Stimulated activated memory B cell treated with anti-CD40 and anti-IgM and Interleukin-4, amounts not matched to agents 10 μg/mL and 1 μg/mL and 100 μg/mL, for 72 hours (primary cell): ENCODE data around the gene TRPM8.
"Not testable (repeated sequence)": the region's sequence is repeated elsewhere in the genome, so short reads cannot be mapped to it uniquely, and the experiment has no call there.

Source experiments
- ATAC-seq: fragments of 150-1000 bp; cut with Tn5 transposase; 2 replicates; pipeline ENCODE4 v1.10.0; 2021
- H3K27ac Mint-ChIP-seq: one replicate; pipeline ENCODE4 v1.8.0; 2022; ENCODE audit warnings: mild to moderate bottlenecking, mixed read lengths
- H3K27me3 Mint-ChIP-seq: one replicate; pipeline ENCODE4 v1.8.0; 2022; ENCODE audit warnings: mixed read lengths
- H3K36me3 Mint-ChIP-seq: one replicate; pipeline ENCODE4 v1.8.0; 2022; ENCODE audit warnings: mixed read lengths
- H3K4me1 Mint-ChIP-seq: one replicate; pipeline ENCODE4 v1.8.0; 2022; ENCODE audit warnings: mixed read lengths
- H3K4me3 Mint-ChIP-seq: one replicate; pipeline ENCODE4 v1.8.0; 2022; ENCODE audit warnings: mild to moderate bottlenecking, moderate library complexity, mixed read lengths
- H3K9me3 Mint-ChIP-seq: one replicate; pipeline ENCODE4 v1.8.0; 2022; ENCODE audit warnings: mixed read lengths

The TRPM8 gene

GRCh38 chr2:233917116-233917515 lies at the start of gene TRPM8:
TSS of gene TRPM8 (plus strand) at chr2:233917373. CDS start at chr2:233926538, 9,165 bp downstream.
- Mint-ChIP-seq H3K9me3 (no peaks in the 10 kb centered on the region), H3K27ac (no peak within 1 kb of the TSS), H3K4me1 (no peaks in the 10 kb centered on the region), H3K27me3 (peaks cover 54% of the 10 kb centered on the region), H3K36me3 (no peaks in the 10 kb centered on the region), H3K4me3 (no peak within 1 kb of the TSS)
- no peak for ATAC-seq

GRCh38 chr2:233867993-233868532 lies 49.1 kb upstream of the TRPM8 start, which contains the start of gene MSL3B:
TSS of gene MSL3B (minus strand) at chr2:233868386.
- Mint-ChIP-seq H3K4me1 (peaks cover 19% of the 10 kb centered on the region), H3K36me3 (peaks cover 16% of the 10 kb centered on the region), H3K4me3 (peak within 1 kb of the TSS; percentile 92), H3K27me3 (peaks cover 9% of the 10 kb centered on the region), H3K9me3 (peaks cover 7% of the 10 kb centered on the region), H3K27ac (peak within 1 kb of the TSS; percentile 91)
- peak; percentile 74 for ATAC-seq

DNA sequence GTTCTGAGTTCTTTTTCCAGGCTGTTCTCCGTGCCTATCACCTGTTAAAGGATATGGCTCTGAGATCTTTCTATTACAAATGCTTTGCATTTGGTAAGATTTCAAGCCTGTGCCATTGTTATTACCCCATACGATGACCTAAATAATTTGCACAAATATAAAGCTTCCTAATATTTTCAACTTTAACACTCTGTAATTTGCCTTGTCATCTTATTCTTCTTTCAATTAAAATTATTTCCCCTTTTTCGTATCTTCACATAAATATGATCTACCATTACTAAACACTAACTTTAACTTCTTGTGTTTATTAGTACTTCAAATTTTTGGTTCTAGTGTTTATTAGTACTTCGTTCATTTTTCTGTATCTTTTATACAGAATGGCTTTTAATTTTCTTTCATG lies 45.7 kb upstream of the TRPM8 start:
- H3K27ac Mint-ChIP-seq: no peak overlapping the region
- H3K4me3 Mint-ChIP-seq: no peak overlapping the region
- no peak for ATAC-seq
- H3K27me3 Mint-ChIP-seq: peaks cover 20% of the 10 kb centered on the region
- peaks cover 14% of the 10 kb centered on the region for H3K9me3 Mint-ChIP-seq
- peaks cover 16% of the 10 kb centered on the region for H3K36me3 Mint-ChIP-seq
- peaks cover 19% of the 10 kb centered on the region for H3K4me1 Mint-ChIP-seq

DNA sequence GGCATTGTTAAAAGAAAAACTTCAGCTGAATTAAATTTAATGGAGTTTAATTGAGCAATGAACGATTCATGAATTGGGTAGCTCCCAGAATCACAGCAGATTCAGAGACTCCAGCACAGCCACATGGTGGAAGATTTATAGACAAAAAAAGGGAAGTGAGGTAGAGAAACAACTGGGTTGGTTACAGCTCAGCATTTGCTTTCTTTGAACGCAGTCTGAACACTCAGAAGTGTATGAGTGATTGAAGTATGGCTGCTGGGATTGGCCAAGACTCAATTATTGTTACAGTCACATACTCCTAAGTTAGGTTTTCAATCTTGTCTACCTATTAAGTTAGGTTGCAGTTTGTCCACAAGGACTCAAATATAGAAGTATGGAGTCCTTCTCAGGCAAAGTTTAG lies 45.0 kb upstream of the TRPM8 start:
- not testable (repeated sequence) for H3K27ac Mint-ChIP-seq, H3K4me3 Mint-ChIP-seq, ATAC-seq
- Mint-ChIP-seq H3K9me3 (peaks cover 14% of the 10 kb centered on the region), H3K36me3 (peaks cover 13% of the 10 kb centered on the region), H3K27me3 (peaks cover 26% of the 10 kb centered on the region), H3K4me1 (peaks cover 19% of the 10 kb centered on the region)

DNA sequence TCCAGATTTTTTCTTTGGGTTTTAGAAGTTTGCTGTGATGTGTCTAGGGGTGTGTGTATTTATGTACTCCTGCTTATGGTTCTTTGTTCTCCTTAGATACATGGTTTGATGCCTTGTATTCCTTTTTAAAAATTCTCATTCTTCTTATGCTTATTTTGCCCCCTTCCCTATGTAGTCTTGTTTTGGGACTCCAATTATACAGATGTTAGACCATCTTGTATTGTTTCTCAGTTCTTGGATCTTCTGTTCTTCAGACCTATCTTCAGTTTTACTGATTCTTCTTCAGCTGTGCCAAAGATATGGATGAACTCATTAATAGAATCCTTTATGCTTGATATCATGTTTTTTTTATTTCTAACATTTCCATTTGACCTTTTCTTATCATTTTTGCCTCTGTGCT lies 34.8 kb upstream of the TRPM8 start:
- H3K4me1 Mint-ChIP-seq: no peaks in the 10 kb centered on the region
- no peak overlapping the region for H3K4me3 Mint-ChIP-seq
- no peak overlapping the region for H3K27ac Mint-ChIP-seq
- H3K27me3 Mint-ChIP-seq: peaks cover 69% of the 10 kb centered on the region
- no peak for ATAC-seq
- peaks cover 20% of the 10 kb centered on the region for H3K9me3 Mint-ChIP-seq
- peaks cover 5% of the 10 kb centered on the region for H3K36me3 Mint-ChIP-seq

GRCh38 chr2:233892793-233893192 lies 24.4 kb upstream of the TRPM8 start:
- Mint-ChIP-seq H3K36me3 (no peaks in the 10 kb centered on the region), H3K27me3 (peaks cover 49% of the 10 kb centered on the region), H3K27ac (no peak overlapping the region), H3K4me3 (no peak overlapping the region), H3K9me3 (no peaks in the 10 kb centered on the region), H3K4me1 (no peaks in the 10 kb centered on the region)
- ATAC-seq: no peak

- not testable (repeated sequence) for H3K27ac Mint-ChIP-seq, H3K4me1 Mint-ChIP-seq, ATAC-seq, H3K4me3 Mint-ChIP-seq, H3K36me3 Mint-ChIP-seq, H3K9me3 Mint-ChIP-seq
- peaks cover 33% of the 10 kb centered on the region for H3K27me3 Mint-ChIP-seq
These were observed 20.9 kb upstream of the TRPM8 start for GRCh38 chr2:233896253-233896652.

GRCh38 chr2:233901367-233901766 lies 15.8 kb upstream of the TRPM8 start:
- H3K9me3 Mint-ChIP-seq: no peaks in the 10 kb centered on the region
- no peak overlapping the region for H3K27ac Mint-ChIP-seq
- no peak overlapping the region for H3K4me3 Mint-ChIP-seq
- ATAC-seq: no peak
- peaks cover 38% of the 10 kb centered on the region for H3K27me3 Mint-ChIP-seq
- H3K4me1 Mint-ChIP-seq: no peaks in the 10 kb centered on the region
- H3K36me3 Mint-ChIP-seq: no peaks in the 10 kb centered on the region

GRCh38 chr2:233901884-233902283 lies 15.3 kb upstream of the TRPM8 start:
- Mint-ChIP-seq H3K9me3 (no peaks in the 10 kb centered on the region), H3K27me3 (peaks cover 38% of the 10 kb centered on the region), H3K4me1 (no peaks in the 10 kb centered on the region), H3K4me3 (no peak overlapping the region), H3K27ac (no peak overlapping the region), H3K36me3 (no peaks in the 10 kb centered on the region)
- ATAC-seq: no peak

DNA sequence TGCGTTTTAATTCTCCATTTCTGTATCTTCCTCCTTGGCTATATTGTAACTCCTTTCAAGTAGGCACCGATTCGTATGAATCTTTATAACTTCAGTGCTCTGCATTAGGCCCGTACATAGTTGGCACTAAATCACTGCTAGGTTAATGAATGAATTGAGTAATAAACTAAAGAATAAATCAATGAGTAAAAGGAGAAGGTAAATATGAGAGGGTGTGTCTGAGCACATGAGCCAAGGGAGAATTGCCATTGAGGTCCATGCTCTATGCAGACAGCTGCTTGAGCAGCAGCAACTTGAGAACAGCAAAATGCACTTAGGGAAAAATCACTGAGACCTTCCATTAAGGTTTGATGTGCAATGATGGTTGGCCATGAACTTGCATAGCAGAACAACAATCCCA lies 11.2 kb upstream of the TRPM8 start:
- H3K4me1 Mint-ChIP-seq: no peaks in the 10 kb centered on the region
- H3K27ac Mint-ChIP-seq: no peak overlapping the region
- no peak overlapping the region for H3K4me3 Mint-ChIP-seq
- peaks cover 4% of the 10 kb centered on the region for H3K9me3 Mint-ChIP-seq
- no peak for ATAC-seq
- H3K27me3 Mint-ChIP-seq: peaks cover 54% of the 10 kb centered on the region
- H3K36me3 Mint-ChIP-seq: no peaks in the 10 kb centered on the region

DNA sequence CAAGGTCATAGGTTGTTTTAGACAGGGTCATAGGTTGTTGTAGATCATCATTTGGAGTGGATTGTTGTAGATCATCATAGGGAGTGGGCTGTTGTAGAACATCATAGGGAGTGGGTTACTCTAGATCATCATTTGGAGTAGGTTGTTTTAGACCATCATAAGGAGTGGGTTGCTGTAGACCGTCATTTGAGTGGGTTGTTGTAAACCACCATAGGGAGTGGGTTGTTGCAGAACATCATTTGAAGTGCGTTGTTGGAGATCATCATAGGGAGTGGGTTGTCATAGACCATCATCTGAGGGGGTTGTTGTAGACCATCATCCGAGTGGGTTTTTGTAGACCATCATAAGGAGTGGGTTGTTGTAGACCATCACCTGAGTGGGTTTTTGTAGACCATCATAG lies 9.5 kb upstream of the TRPM8 start:
- no peak for ATAC-seq
- no peak overlapping the region for H3K27ac Mint-ChIP-seq
- H3K27me3 Mint-ChIP-seq: peaks cover 58% of the 10 kb centered on the region
- no peaks in the 10 kb centered on the region for H3K4me1 Mint-ChIP-seq
- H3K4me3 Mint-ChIP-seq: no peak overlapping the region
- H3K9me3 Mint-ChIP-seq: peaks cover 4% of the 10 kb centered on the region
- H3K36me3 Mint-ChIP-seq: no peaks in the 10 kb centered on the region

DNA sequence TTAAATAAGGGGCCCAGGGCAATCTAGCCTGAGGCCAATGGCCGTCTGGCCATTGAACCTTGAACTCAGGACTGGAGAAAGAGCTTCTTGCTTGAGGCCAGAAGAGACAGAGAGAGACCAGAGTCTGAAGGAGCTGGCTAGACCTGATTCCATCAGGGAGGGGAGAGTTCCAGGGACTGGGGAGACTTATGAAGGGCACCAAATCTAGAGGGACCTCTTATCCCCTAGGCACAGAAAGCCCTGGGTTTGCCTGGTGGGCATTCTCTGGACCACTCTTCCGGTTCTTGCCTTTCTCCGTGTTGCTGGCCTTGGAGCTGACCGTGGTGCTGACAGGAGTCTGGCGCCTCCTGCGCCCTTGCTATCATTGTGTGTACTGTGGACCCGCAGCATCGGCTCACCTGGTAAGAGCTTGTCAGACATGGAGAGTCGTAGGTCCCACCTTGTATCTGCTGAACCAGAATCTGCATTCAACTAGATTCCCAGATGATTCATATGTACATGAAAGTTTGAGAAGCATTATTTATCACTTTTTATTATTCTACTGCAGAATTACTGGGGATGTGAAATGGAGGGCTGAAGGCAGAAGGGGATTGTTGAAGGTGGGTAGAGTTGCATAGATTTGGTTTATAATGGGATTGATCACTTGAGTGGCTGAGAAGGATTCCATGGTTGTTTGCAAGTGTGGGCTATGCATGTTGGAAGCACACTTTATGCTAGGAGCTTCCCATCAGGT lies 4.3 kb upstream of the TRPM8 start:
- Mint-ChIP-seq H3K4me1 (no peaks in the 10 kb centered on the region), H3K36me3 (no peaks in the 10 kb centered on the region), H3K4me3 (no peak overlapping the region), H3K27me3 (peaks cover 59% of the 10 kb centered on the region), H3K27ac (no peak overlapping the region), H3K9me3 (no peaks in the 10 kb centered on the region)
- no peak for ATAC-seq

GRCh38 chr2:233915128-233915527 lies 2.0 kb upstream of the TRPM8 start:
- Mint-ChIP-seq H3K36me3 (no peaks in the 10 kb centered on the region), H3K4me3 (no peak overlapping the region), H3K4me1 (no peaks in the 10 kb centered on the region), H3K9me3 (no peaks in the 10 kb centered on the region), H3K27ac (no peak overlapping the region), H3K27me3 (peaks cover 62% of the 10 kb centered on the region)
- ATAC-seq: no peak

DNA sequence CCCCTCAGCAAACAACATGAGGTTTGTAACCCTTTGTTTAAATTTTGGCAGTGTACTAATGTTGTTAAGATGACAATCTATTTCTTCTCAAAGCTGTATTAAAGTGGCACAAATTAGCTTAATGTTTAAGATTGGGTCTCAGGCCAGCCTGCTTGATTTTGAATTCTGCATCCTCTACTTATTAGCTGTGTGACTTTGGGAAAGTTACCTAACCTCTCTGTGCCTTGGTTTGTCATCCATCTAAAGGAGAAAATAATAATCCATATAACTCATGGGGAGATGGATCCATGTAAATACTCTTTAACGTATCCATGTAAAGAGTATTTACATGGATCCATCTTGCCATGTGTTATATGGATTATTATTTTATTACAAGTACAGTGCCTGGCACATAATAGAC lies 2.1 kb downstream of the TRPM8 start:
- Mint-ChIP-seq H3K36me3 (no peaks in the 10 kb centered on the region), H3K4me1 (no peaks in the 10 kb centered on the region), H3K27ac (no peak overlapping the region), H3K4me3 (no peak overlapping the region), H3K9me3 (no peaks in the 10 kb centered on the region), H3K27me3 (peaks cover 51% of the 10 kb centered on the region)
- no peak for ATAC-seq

DNA sequence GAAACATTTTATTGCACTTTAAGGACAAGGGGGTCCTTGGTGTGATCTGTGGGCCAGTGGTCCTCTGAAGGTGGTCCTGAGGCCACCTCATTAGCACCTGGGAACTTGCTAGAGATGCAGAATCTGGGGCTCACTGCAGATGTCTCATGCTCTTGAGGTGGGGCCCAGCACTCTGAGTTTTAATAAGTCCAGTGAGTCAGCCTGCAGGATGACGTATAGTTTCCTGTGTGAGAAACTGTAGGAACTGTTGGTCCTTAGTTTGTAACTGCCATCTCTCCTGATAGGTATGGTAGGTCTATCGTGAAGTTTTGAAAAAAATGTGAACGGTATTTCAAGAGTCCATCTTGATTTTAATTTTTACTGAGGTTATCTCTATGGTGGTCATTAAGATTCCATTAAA lies 2.8 kb downstream of the TRPM8 start:
- Mint-ChIP-seq H3K4me3 (no peak overlapping the region), H3K36me3 (no peaks in the 10 kb centered on the region), H3K4me1 (no peaks in the 10 kb centered on the region), H3K27ac (no peak overlapping the region), H3K27me3 (peaks cover 54% of the 10 kb centered on the region), H3K9me3 (no peaks in the 10 kb centered on the region)
- no peak for ATAC-seq

DNA sequence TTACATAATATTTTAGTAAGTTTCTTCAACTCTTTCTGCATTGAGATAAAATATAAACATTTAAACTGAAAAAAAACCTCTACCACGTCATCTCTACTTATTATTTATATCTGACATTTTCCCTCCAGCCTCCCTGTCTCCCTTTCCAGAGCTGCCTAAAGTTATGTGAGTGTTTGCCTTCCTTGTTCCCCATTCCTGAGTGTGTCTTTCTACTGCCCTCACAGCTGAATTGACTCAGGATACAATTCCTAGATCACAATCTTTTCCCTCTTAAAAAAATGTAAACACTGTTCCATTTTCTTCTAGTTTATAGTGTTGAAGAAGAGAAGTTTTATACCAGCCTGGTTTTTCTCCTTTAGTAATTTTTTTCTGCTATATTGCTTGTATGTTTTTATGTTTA lies 5.3 kb downstream of the TRPM8 start:
- ATAC-seq: no peak
- H3K4me3 Mint-ChIP-seq: no peak overlapping the region

More for the DNA sequence above, 5.3 kb downstream of the TRPM8 start:
- Mint-ChIP-seq H3K27me3 (peaks cover 56% of the 10 kb centered on the region), H3K4me1 (no peaks in the 10 kb centered on the region), H3K27ac (no peak overlapping the region), H3K9me3 (no peaks in the 10 kb centered on the region), H3K36me3 (no peaks in the 10 kb centered on the region)
